MCF 10A (cell line): Measurements from ENCODE around the gene NKX1-2. TPM values are rescaled to one million over a fixed set of nuclear protein-coding genes. Genes with fewer than 3 reads are reported as not detected.
A peak's percentile ranks its signal among the peaks of the same experiment; 100 is the strongest.

Experiments used
- BruUV-seq: library from RNA; stranded (reverse); fragments of 400-500 nt; replicated peaks from 2 replicates; lab custom pipeline; 2021; lab: Mats Ljungman, UMichigan
- CTCF ChIA-PET: fragments of 300-600 bp; sonication (Branson Sonifier 250); formaldehyde crosslinking; extraction: SDS; loops from one replicate; lab custom pipeline; 2021; ENCODE audit warnings: antibody characterized with exemption, inconsistent platforms; lab: Yijun Ruan, JAX
- POLR2A ChIA-PET: fragments of 300-600, 350-650 bp; sonication (Branson Sonifier 250); formaldehyde crosslinking; extraction: SDS; loops from one replicate; lab custom pipeline; 2020; ENCODE audit warnings: antibody characterized with exemption, inconsistent platforms; lab: Yijun Ruan, JAX
- DNase-seq: peaks from one replicate; pipeline ENCODE4 v3.0.0-alpha.2; 2018; ENCODE audit not compliant: unreplicated experiment
- H3K27ac Mint-ChIP-seq: one replicate; pipeline ENCODE4 v1.8.0; 2022; ENCODE audit warnings: mild to moderate bottlenecking, low read depth, mixed read lengths; ENCODE audit not compliant: unreplicated experiment
- H3K27me3 Mint-ChIP-seq: one replicate; pipeline ENCODE4 v1.8.0; 2022; ENCODE audit warnings: mixed read lengths; ENCODE audit not compliant: insufficient read depth, unreplicated experiment
- H3K36me3 Mint-ChIP-seq: one replicate; pipeline ENCODE4 v1.8.0; 2022; ENCODE audit warnings: mild to moderate bottlenecking, moderate library complexity, mixed read lengths; ENCODE audit not compliant: insufficient read depth, unreplicated experiment
- H3K4me1 Mint-ChIP-seq: one replicate; pipeline ENCODE4 v1.8.0; 2022; ENCODE audit warnings: mixed read lengths; ENCODE audit not compliant: insufficient read depth, unreplicated experiment
- H3K4me3 Mint-ChIP-seq: one replicate; pipeline ENCODE4 v1.8.0; 2022; ENCODE audit warnings: mild to moderate bottlenecking, moderate library complexity, mixed read lengths; ENCODE audit not compliant: unreplicated experiment
- H3K9me3 Mint-ChIP-seq: one replicate; pipeline ENCODE4 v1.8.0; 2022; ENCODE audit warnings: mixed read lengths; ENCODE audit not compliant: unreplicated experiment
- CTCF ChIP-seq: fragments of 200-600 bp; IDR thresholded peaks from one replicate; pipeline ENCODE4 v1.8.0; 2022; ENCODE audit warnings: antibody characterized with exemption, mild to moderate bottlenecking; ENCODE audit not compliant: unreplicated experiment
- intact Hi-C: fragments of 100-400 bp; cut with micrococcal nuclease; formaldehyde crosslinking; loops from 2 replicates; pipeline ENCODE4 v1.14.1; 2022
- total RNA-seq: library from RNA; stranded (reverse); gene quantifications from 2 replicates; pipeline ENCODE4 v1.2.3, GENCODE V29; 2022

NKX1-2 gene
- total RNA-seq, 1 experiment from 2014 or later = 0.35 TPM

DNA sequence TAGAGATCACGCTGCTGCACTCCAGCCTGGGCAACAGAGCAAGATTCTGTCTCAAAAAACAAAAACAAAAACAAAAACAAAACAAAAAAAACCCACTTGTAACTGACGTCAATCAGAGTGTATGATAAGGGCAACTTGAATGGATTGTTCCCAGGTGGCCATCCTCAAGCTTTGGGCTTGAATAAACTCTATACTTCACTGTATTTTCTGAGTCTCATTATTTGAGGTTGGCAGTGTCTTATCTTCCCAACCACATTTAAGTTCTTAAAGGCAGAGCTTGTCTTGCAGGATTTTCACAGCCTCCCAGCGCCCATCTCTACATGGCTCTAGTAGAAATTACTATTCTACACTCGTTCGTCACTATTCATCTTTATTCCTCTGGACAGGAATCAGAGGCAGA is 26.0 kb downstream of the NKX1-2 start:
- DNase-seq = no peak
- no peak for TF ChIP-seq CTCF
- no peaks in the 10 kb centered on the region for H3K9me3 Mint-ChIP-seq
- BruUV-seq = no TSS peak
- intact Hi-C loops = no loop called here
- H3K4me1 Mint-ChIP-seq = peaks cover 9% of the 10 kb centered on the region
- POLR2A ChIA-PET = interaction anchor here (1.2 kb wide), 1 partner anchor 10 kb away, joined by 4 read pairs; no protein-coding TSS in a partner anchor
- no peak overlapping the region for H3K4me3 Mint-ChIP-seq
- peaks cover 12% of the 10 kb centered on the region for H3K27me3 Mint-ChIP-seq
- H3K36me3 Mint-ChIP-seq = no peaks in the 10 kb centered on the region
- no peak overlapping the region for H3K27ac Mint-ChIP-seq
- CTCF ChIA-PET = interaction anchor here (0.7 kb wide), 1 partner anchor 542 kb away, joined by 3 read pairs; no protein-coding TSS in a partner anchor

GRCh38 chr10:124422742-124423141 is 27.1 kb downstream of the NKX1-2 start:
- H3K4me1 Mint-ChIP-seq = peaks cover 4% of the 10 kb centered on the region
- H3K4me3 Mint-ChIP-seq = no peak overlapping the region
- no peak for DNase-seq
- intact Hi-C loops = no loop called here
- H3K9me3 Mint-ChIP-seq = no peaks in the 10 kb centered on the region
- no peaks in the 10 kb centered on the region for H3K36me3 Mint-ChIP-seq
- no peak overlapping the region for H3K27ac Mint-ChIP-seq
- no peak for TF ChIP-seq CTCF
- no TSS peak for BruUV-seq
- POLR2A ChIA-PET = no interaction called here
- CTCF ChIA-PET = interaction anchor here (1.1 to 1.6 kb wide), 2 partner anchors 8 to 12 kb away, joined by 3 to 4 read pairs; no protein-coding TSS in a partner anchor
- peaks cover 2% of the 10 kb centered on the region for H3K27me3 Mint-ChIP-seq

GRCh38 chr10:124420254-124420653 is 29.6 kb downstream of the NKX1-2 start:
- peaks cover 17% of the 10 kb centered on the region for H3K4me1 Mint-ChIP-seq
- no peak overlapping the region for H3K27ac Mint-ChIP-seq
- no peak overlapping the region for H3K4me3 Mint-ChIP-seq
- H3K27me3 Mint-ChIP-seq = no peaks in the 10 kb centered on the region
- TF ChIP-seq CTCF = no peak
- ChIA-PET CTCF (interaction anchor here (0.6 kb wide), 1 partner anchor 35 kb away, joined by 3 read pairs; no protein-coding TSS in a partner anchor), POLR2A (interaction anchor here (0.7 kb wide), 2 partner anchors 43 to 328 kb away, joined by 4 read pairs; no protein-coding TSS in a partner anchor)
- BruUV-seq = no TSS peak
- no peak for DNase-seq
- H3K9me3 Mint-ChIP-seq = no peaks in the 10 kb centered on the region
- H3K36me3 Mint-ChIP-seq = no peaks in the 10 kb centered on the region
- intact Hi-C loops = no loop called here

DNA sequence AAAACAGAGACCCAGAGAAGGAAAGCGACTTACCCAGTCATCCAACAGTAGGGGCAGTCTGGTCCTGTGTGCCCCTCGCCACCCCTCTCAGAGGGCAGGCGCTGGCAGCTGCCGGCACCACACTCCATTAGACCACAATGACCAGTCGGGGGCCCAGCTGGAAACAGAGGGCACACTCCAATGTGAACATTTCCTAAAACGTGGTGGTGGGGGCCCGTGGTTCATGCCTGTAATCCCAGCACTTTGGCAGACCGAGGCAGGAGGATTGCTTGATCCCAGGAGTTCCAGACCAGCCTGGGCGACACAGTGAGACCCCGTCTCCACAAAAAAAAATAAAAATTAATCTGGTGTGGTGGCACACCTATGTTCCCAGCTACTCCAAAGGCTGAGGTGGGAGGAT is 30.2 kb downstream of the NKX1-2 start:
- CTCF ChIA-PET = interaction anchor here (0.5 to 0.8 kb wide), 3 partner anchors 16 to 101 kb away, joined by 3 read pairs; no protein-coding TSS in a partner anchor
- peak overlapping the region; percentile 78 for H3K4me3 Mint-ChIP-seq

More for the DNA sequence above, 30.2 kb downstream of the NKX1-2 start:
- H3K27ac Mint-ChIP-seq = no peak overlapping the region
- no TSS peak for BruUV-seq
- DNase-seq = no peak
- no peaks in the 10 kb centered on the region for H3K9me3 Mint-ChIP-seq
- POLR2A ChIA-PET = interaction anchor here (0.7 to 3.1 kb wide), 6 partner anchors 18 to 739 kb away, joined by 3 to 16 read pairs (median 5); partner anchors contain the start of gene LHPP
- no peaks in the 10 kb centered on the region for H3K27me3 Mint-ChIP-seq
- intact Hi-C loops = no loop called here
- peaks cover 23% of the 10 kb centered on the region for H3K4me1 Mint-ChIP-seq
- TF ChIP-seq CTCF = no peak
- no peaks in the 10 kb centered on the region for H3K36me3 Mint-ChIP-seq
